Esophagus muscularis mucosa (tissue), 4 donors: ENCODE measurements around the gene GARIN3.

Source experiments
- CTCF ChIP-seq, 3 experiments: fragments of 200-600 bp in 2 of 3; fragments of 450-650 bp in 1 of 3; sonication (generic) in 2 of 3; IDR thresholded peaks; one replicate each; pipeline ENCODE4 v1.5.1; 2017 to 2019; ENCODE audit warnings: antibody characterized with exemption in 3 of 3, mild to moderate bottlenecking in 2 of 3, moderate library complexity in 1 of 3
- EP300 ChIP-seq: sonication (generic); formaldehyde crosslinking; IDR thresholded peaks from one replicate; pipeline ENCODE4 v1.6.1; 2017; ENCODE audit warnings: antibody characterized with exemption
- POLR2A ChIP-seq: fragments of 450-650 bp; IDR thresholded peaks from one replicate; pipeline ENCODE4 v1.6.1; 2017; ENCODE audit warnings: antibody characterized with exemption, moderate library complexity, mild to moderate bottlenecking, low read depth

DNA sequence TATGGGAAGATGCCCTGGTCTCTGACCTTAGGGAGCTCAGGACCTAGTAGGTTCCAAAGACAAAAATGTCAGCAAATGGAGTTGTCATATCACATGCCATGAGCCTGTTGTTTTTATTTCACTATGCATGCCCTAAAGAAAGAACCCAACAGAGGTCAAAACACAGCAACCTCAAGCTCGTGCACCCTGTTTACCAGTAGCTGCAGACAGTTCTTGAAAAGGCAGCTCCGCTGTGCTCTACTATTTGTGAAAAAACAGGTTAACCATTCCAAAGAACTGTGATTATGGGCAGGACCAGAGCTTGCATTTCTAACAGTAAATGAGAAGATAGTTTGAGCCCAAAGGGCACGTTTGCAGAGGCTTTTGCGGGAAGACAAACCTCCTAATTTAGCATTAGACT, 37.4 kb upstream of the GARIN3 start:
- TF ChIP-seq CTCF (IDR thresholded peaks at IDR 0.05) (no peak), POLR2A (no peak), EP300 (no peak)
